ENCODE data around the gene SALL1. TPM values are rescaled to one million over a fixed set of nuclear protein-coding genes. Genes with fewer than 3 reads are reported as not detected.

Gene SALL1
- total RNA-seq, 3 donors from 2014 or later (not counting 1 experiment from before 2014, with no cell fraction given), result not detected

DNA sequence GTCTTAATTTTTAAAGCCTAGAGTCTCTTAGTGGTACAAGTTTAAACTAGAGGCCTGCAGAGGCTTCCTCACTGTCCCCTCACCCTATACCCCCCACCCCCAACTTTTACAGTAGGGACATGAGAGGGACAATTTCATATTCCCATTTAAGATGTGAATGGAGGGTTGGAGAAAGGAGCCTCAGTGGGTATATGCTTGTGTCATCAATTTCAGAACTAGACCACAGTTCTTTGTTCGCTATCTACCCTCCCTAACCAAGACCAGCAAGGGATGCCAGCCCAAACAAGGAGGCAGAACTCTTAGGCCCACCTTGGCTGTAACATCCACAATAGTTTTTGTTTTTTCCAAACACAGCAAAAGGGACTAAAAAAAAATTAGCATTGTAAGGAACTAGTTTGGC, 14.0 kb upstream of the SALL1 start:
- Histone ChIP-seq H3K4me3 (ENCODE audit: low read length) (no peak overlapping the region), H3K27ac (ENCODE audit: low read length) (no peak overlapping the region), H3K9me3 (ENCODE audit: control insufficient read depth, insufficient read depth, low read length) (no peaks in the 10 kb centered on the region), H3K36me3 (ENCODE audit: control insufficient read depth, insufficient read depth, low read length) (no peaks in the 10 kb centered on the region), H3K27me3 (ENCODE audit: control insufficient read depth, insufficient read depth, low read length) (no peaks in the 10 kb centered on the region), H3K4me1 (ENCODE audit: control insufficient read depth, insufficient read depth, low read length) (no peaks in the 10 kb centered on the region)
- ATAC-seq (no peak), DNase-seq (no peak)
- no peak overlapping the region for H3K4me3 Mint-ChIP-seq
- no peaks in the 10 kb centered on the region for H3K36me3 Mint-ChIP-seq
- H3K27ac Mint-ChIP-seq, result no peak overlapping the region
- intact Hi-C loops (cut with micrococcal nuclease), result no loop called here
- TF ChIP-seq, protein P1, sequence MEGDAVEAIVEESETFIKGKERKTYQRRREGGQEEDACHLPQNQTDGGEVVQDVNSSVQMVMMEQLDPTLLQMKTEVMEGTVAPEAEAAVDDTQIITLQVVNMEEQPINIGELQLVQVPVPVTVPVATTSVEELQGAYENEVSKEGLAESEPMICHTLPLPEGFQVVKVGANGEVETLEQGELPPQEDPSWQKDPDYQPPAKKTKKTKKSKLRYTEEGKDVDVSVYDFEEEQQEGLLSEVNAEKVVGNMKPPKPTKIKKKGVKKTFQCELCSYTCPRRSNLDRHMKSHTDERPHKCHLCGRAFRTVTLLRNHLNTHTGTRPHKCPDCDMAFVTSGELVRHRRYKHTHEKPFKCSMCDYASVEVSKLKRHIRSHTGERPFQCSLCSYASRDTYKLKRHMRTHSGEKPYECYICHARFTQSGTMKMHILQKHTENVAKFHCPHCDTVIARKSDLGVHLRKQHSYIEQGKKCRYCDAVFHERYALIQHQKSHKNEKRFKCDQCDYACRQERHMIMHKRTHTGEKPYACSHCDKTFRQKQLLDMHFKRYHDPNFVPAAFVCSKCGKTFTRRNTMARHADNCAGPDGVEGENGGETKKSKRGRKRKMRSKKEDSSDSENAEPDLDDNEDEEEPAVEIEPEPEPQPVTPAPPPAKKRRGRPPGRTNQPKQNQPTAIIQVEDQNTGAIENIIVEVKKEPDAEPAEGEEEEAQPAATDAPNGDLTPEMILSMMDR (IDR thresholded peaks at IDR 0.05), result no peak
- no peaks in the 10 kb centered on the region for H3K4me1 Mint-ChIP-seq
- no peaks in the 10 kb centered on the region for H3K9me3 Mint-ChIP-seq
- H3K27me3 Mint-ChIP-seq (ENCODE audit: low read depth in 2 of 2), result peaks cover 2 to 4% of the 10 kb centered on the region in 2 donors
- WGBS (ENCODE audit: insufficient coverage), result 43% methylated on average over 1 of the region's 1 CpG

DNA sequence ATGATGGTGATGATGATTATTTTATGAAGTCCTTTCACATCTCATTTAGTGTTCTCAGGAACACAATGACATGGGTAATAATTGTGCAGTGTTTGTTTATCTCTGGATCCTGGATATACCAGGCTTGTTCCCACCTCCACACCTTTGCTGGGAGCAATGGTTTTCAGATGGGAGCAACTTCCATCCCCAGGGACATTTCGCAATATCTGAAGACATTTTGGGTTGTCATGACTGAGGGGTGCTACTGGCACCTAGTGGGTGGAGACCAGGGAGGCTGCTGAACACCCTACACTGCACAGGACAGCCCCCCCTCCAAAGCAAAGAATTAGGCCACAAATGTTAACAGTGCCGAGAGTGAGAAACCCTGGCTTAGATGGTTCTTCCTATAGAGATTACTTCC, 13.5 kb upstream of the SALL1 start:
- 86% methylated on average over 2 of the region's 2 CpGs for WGBS (ENCODE audit: insufficient coverage)

DNA sequence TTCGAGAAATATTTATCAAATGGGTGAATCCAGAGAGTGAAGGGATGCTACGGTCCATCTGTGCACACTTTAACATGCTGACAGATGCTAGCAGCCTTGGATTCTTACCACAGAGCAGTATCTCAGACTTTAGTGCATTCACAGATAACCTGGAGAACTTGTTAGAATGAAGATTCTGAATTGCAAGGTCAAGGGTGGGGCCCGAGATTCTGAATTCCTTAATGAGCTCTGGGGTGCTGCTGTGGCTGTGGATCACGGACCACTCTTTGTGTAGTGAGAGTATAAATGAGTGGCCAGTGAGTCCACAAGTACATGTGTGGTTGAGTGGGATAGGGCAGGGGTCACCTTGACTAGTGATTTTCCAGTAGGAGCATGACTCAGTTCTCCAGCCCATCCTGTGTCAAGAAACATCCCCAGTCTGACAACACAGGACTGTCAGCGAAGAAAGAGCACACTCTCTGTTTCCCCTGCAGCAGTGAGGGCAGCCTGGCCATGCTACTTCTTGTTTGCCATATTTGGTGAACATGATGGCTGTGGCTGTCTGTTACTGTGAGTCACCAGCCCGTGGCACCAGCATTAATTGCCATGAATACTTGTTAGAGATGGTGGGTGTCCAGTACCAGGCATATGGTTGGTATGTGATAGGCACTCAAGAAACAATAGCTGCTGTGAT, 13.0 kb upstream of the SALL1 start:
- H3K36me3 Mint-ChIP-seq, result no peaks in the 10 kb centered on the region

More for the DNA sequence above, 13.5 kb upstream of the SALL1 start:
- H3K27me3 ChIP-seq (ENCODE audit: control insufficient read depth, insufficient read depth, low read length), result no peaks in the 10 kb centered on the region
- no peak overlapping the region for H3K27ac ChIP-seq (ENCODE audit: low read length)
- no peaks in the 10 kb centered on the region for H3K4me1 ChIP-seq (ENCODE audit: control insufficient read depth, insufficient read depth, low read length)
- H3K9me3 ChIP-seq (ENCODE audit: control insufficient read depth, insufficient read depth, low read length), result no peaks in the 10 kb centered on the region
- H3K4me3 Mint-ChIP-seq, result no peak overlapping the region
- H3K27me3 Mint-ChIP-seq (ENCODE audit: low read depth in 2 of 2), result peaks cover 4 to 6% of the 10 kb centered on the region in 2 donors
- no peaks in the 10 kb centered on the region for H3K36me3 Mint-ChIP-seq
- intact Hi-C loops (cut with micrococcal nuclease), result no loop called here
- H3K36me3 ChIP-seq (ENCODE audit: control insufficient read depth, insufficient read depth, low read length), result no peaks in the 10 kb centered on the region
- TF ChIP-seq, protein P1 (IDR thresholded peaks at IDR 0.05), result no peak
- no peak for DNase-seq
- no peaks in the 10 kb centered on the region for H3K9me3 Mint-ChIP-seq
- H3K4me3 ChIP-seq (ENCODE audit: low read length), result no peak overlapping the region
- ATAC-seq, result no peak
- H3K4me1 Mint-ChIP-seq, result no peaks in the 10 kb centered on the region
- no peak overlapping the region for H3K27ac Mint-ChIP-seq

More for the DNA sequence above, 13.0 kb upstream of the SALL1 start:
- Histone ChIP-seq H3K27me3 (ENCODE audit: control insufficient read depth, insufficient read depth, low read length) (no peaks in the 10 kb centered on the region), H3K36me3 (ENCODE audit: control insufficient read depth, insufficient read depth, low read length) (no peaks in the 10 kb centered on the region), H3K9me3 (ENCODE audit: control insufficient read depth, insufficient read depth, low read length) (no peaks in the 10 kb centered on the region), H3K27ac (ENCODE audit: low read length) (no peak overlapping the region), H3K4me3 (ENCODE audit: low read length) (no peak overlapping the region), H3K4me1 (ENCODE audit: control insufficient read depth, insufficient read depth, low read length) (no peaks in the 10 kb centered on the region)
- Mint-ChIP-seq H3K27me3 (ENCODE audit: low read depth in 2 of 2) (peaks cover 4 to 12% of the 10 kb centered on the region in 2 donors), H3K4me3 (no peak overlapping the region), H3K9me3 (no peaks in the 10 kb centered on the region), H3K27ac (no peak overlapping the region), H3K4me1 (no peaks in the 10 kb centered on the region)
- ATAC-seq (no peak), DNase-seq (no peak)
- intact Hi-C loops (cut with micrococcal nuclease), result no loop called here
- TF ChIP-seq, protein P1 (IDR thresholded peaks at IDR 0.05), result no peak
- WGBS (ENCODE audit: insufficient coverage), result 70% methylated on average over 6 of the region's 6 CpGs

All from natural killer cell (primary cell).